PC-3 (cell line): Measurements from ENCODE around the gene UBAC2. TPM values are rescaled to one million over a fixed set of nuclear protein-coding genes. Genes with fewer than 3 reads are reported as not detected.

Source experiments
- ATAC-seq: fragments of 200-7000 bp; cut with Tn5 transposase; 2 replicates; pipeline ENCODE4 v1.9.1; 2020; ENCODE audit warnings: mild to moderate bottlenecking, moderate library complexity
- BruUV-seq: library from RNA; stranded (reverse); fragments of 400-500 nt; replicated peaks from 2 replicates; lab custom pipeline; 2021; lab: Mats Ljungman, UMichigan
- CTCF ChIA-PET: fragments of 300-600 bp; sonication (Branson Sonifier 250); formaldehyde crosslinking; loops from one replicate; lab custom pipeline; 2022; ENCODE audit warnings: antibody characterized with exemption; lab: Charles Lee
- POLR2A ChIA-PET: fragments of 300-600 bp; sonication (Branson Sonifier 250); formaldehyde crosslinking; loops from one replicate; lab custom pipeline; 2022; ENCODE audit warnings: antibody characterized with exemption; ENCODE audit not compliant: unreplicated experiment; lab: Charles Lee
- DNase-seq: peaks from one replicate; pipeline ENCODE4 v3.0.0-alpha.2; 2015
- H2AFZ ChIP-seq: fragments of 300-600 bp; sonication (generic); 2 replicates; pipeline ENCODE4 v1.6.0; 2016; ENCODE audit warnings: antibody characterized with exemption, low read length
- H3F3A ChIP-seq: fragments of 300-600 bp; sonication (generic); one replicate; pipeline ENCODE4 v1.6.0; 2017; ENCODE audit warnings: antibody characterized with exemption, low read length, control low read depth, mild to moderate bottlenecking; ENCODE audit not compliant: unreplicated experiment
- H3K27ac ChIP-seq: fragments of 300-600 bp; sonication (generic); 2 replicates; pipeline ENCODE4 v1.5.1; 2016; ENCODE audit warnings: mild to moderate bottlenecking, low read length
- H3K27me3 ChIP-seq: fragments of 300-600 bp; sonication (generic); 2 replicates; pipeline ENCODE4 v1.6.1; 2016; ENCODE audit warnings: low read length, mixed read lengths
- H3K36me3 ChIP-seq: fragments of 300-600 bp; sonication (generic); 2 replicates; pipeline ENCODE4 v1.6.1; 2016; ENCODE audit warnings: low read depth, mixed run types, low read length, mixed read lengths
- H3K4me1 ChIP-seq: fragments of 300-600 bp; sonication (generic); 2 replicates; pipeline ENCODE4 v1.5.1; 2016; ENCODE audit warnings: low read length; ENCODE audit not compliant: insufficient read depth
- H3K4me2 ChIP-seq: fragments of 300-600 bp; sonication (generic); 2 replicates; pipeline ENCODE4 v1.6.0; 2016; ENCODE audit warnings: low read length
- H3K4me3 ChIP-seq: fragments of 300-600 bp; sonication (generic); 2 replicates; pipeline ENCODE4 v1.5.1; 2016; ENCODE audit warnings: mild to moderate bottlenecking, low read length, mixed read lengths
- H3K79me2 ChIP-seq: fragments of 300-600 bp; sonication (generic); 2 replicates; pipeline ENCODE4 v1.6.1; 2017; ENCODE audit warnings: low read length, mixed read lengths
- H3K9ac ChIP-seq: fragments of 300-600 bp; sonication (generic); 2 replicates; pipeline ENCODE4 v1.6.0; 2016; ENCODE audit warnings: mild to moderate bottlenecking, low read length
- H3K9me2 ChIP-seq: fragments of 300-600 bp; sonication (generic); replicated peaks from 2 replicates; pipeline ENCODE4 v1.6.1; 2016; ENCODE audit warnings: mixed run types, low read length, mixed read lengths
- H3K9me3 ChIP-seq: fragments of 300-600 bp; sonication (generic); 2 replicates; pipeline ENCODE4 v1.6.1; 2016; ENCODE audit warnings: low read length, mixed read lengths
- H4K20me1 ChIP-seq: fragments of 300-600 bp; sonication (generic); 2 replicates; pipeline ENCODE4 v1.6.1; 2016; ENCODE audit warnings: low read length, mixed read lengths
- CTCF ChIP-seq: fragments of 300-600 bp; sonication (generic); conservative IDR thresholded peaks from 2 replicates; pipeline ENCODE4 v1.5.1; 2017; ENCODE audit warnings: antibody characterized with exemption, low read depth, mild to moderate bottlenecking, low read length
- EZH2 ChIP-seq: fragments of 300-600 bp; sonication (generic); IDR thresholded peaks from one replicate; pipeline ENCODE4 v1.6.1; 2017; ENCODE audit warnings: antibody characterized with exemption, mild to moderate bottlenecking, low read length; ENCODE audit not compliant: unreplicated experiment
- EZH2phosphoT487 ChIP-seq: fragments of 300-600 bp; sonication (generic); IDR thresholded peaks from 2 replicates; pipeline ENCODE4 v1.6.1; 2018; ENCODE audit warnings: mild to moderate bottlenecking, antibody characterized with exemption, low read length, borderline replicate concordance
- intact Hi-C: fragments of 100-400 bp; cut with micrococcal nuclease; formaldehyde crosslinking; loops from 2 replicates; pipeline ENCODE4 v1.9.0; 2023
- total RNA-seq: library from RNA; depleted of rRNA; stranded (reverse); fragments of >200 nt; gene quantifications from 2 replicates; pipeline ENCODE4 v1.2.3, GENCODE V29; 2014

The UBAC2 gene
- total RNA-seq, 1 experiment from 2014 or later, result 34.5 TPM

DNA sequence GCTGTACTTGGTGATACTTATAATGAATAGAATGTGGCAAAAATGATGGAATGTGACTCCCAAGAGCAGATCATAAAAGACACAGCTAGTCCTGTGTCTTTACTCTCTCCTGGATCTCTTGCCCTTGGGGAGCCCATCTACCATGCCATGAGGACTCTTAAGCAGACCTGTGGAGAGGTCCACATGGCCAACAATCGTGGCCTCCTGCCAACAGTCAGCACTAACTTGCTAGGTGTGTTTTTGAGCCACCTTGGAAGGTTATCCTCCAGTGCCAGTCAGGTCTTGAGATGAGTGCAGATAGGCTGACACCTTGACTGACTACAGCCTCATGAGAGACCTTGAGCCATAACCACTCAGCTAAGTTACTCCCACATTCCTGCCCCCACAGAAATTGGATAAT lies 128.8 kb downstream of the UBAC2 start:
- H3K4me2 ChIP-seq, result no peak overlapping the region
- no peaks in the 10 kb centered on the region for H3K79me2 ChIP-seq
- H3F3A ChIP-seq, result no peaks in the 10 kb centered on the region
- no peak overlapping the region for H3K9ac ChIP-seq
- BruUV-seq, result no TSS peak
- no peak overlapping the region for H3K27ac ChIP-seq
- no peaks in the 10 kb centered on the region for H3K36me3 ChIP-seq
- intact Hi-C loops, result no loop called here
- DNase-seq (no peak), ATAC-seq (no peak)
- H3K4me1 ChIP-seq, result peaks cover 33% of the 10 kb centered on the region
- ChIA-PET CTCF (no interaction called here), POLR2A (no interaction called here)
- no peaks in the 10 kb centered on the region for H3K27me3 ChIP-seq
- TF ChIP-seq EZH2phosphoT487 (no peak), EZH2 (no peak), CTCF (no peak)
- H3K9me2 ChIP-seq, result no peaks in the 10 kb centered on the region
- H4K20me1 ChIP-seq, result peaks cover 6% of the 10 kb centered on the region; the same call in 1 of the 2 replicates
- H3K9me3 ChIP-seq, result no peaks in the 10 kb centered on the region
- no peak overlapping the region for H2AFZ ChIP-seq
- H3K4me3 ChIP-seq, result no peak overlapping the region

- BruUV-seq, result no TSS peak
- no peaks in the 10 kb centered on the region for H3K9me3 ChIP-seq
- ChIA-PET CTCF (no interaction called here), POLR2A (no interaction called here)
- H3K27ac ChIP-seq, result no peak overlapping the region
- no peaks in the 10 kb centered on the region for H3K27me3 ChIP-seq
- no peaks in the 10 kb centered on the region for H3K79me2 ChIP-seq
- H3K36me3 ChIP-seq, result no peaks in the 10 kb centered on the region
- peak overlapping the region; percentile 49; the same call in 1 of the 2 replicates for H3K4me2 ChIP-seq
- intact Hi-C loops, result no loop called here
- no peak for ATAC-seq
- no peak for DNase-seq
- peaks cover 6% of the 10 kb centered on the region; the same call in 1 of the 2 replicates for H4K20me1 ChIP-seq
- peaks cover 21% of the 10 kb centered on the region for H3K4me1 ChIP-seq
- H3F3A ChIP-seq, result no peaks in the 10 kb centered on the region
- no peak overlapping the region for H3K9ac ChIP-seq
- H3K4me3 ChIP-seq, result no peak overlapping the region
- no peak for TF ChIP-seq EZH2phosphoT487
- TF ChIP-seq CTCF, result no peak
- TF ChIP-seq EZH2, result no peak
- H2AFZ ChIP-seq, result no peak overlapping the region
- no peaks in the 10 kb centered on the region for H3K9me2 ChIP-seq
These were observed 130.3 kb downstream of the UBAC2 start for GRCh38 chr13:99330942-99331341.

DNA sequence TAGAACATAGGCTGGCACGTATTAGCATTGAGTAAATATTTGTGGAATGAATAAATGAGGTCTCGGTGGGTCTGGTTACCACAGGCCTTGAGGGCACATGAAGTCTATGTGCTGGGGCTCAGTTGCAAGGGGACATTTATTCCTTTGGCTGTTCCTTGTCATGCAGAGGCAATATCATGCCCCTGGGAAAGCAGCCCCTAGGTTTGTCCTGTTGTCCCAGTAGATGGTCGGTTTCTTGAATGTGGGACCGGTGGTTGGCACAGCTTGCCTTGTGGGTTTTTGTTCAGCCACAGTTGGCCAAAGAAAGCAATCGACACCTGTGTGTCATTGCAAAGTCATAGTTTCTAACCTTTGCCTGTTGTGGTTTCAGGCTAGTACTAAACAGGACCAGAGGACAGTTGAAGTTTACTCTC lies 131.2 kb downstream of the UBAC2 start:
- BruUV-seq, result no TSS peak
- ATAC-seq, result peak; percentile 92
- peak overlapping the region; percentile 49 for H3K4me2 ChIP-seq

More for the DNA sequence above, 131.2 kb downstream of the UBAC2 start:
- H2AFZ ChIP-seq, result no peak overlapping the region
- no peak overlapping the region for H3K4me3 ChIP-seq
- peak; percentile 74 for DNase-seq
- H3K9me3 ChIP-seq, result no peaks in the 10 kb centered on the region
- intact Hi-C loops, result no loop called here
- H3K27me3 ChIP-seq, result no peaks in the 10 kb centered on the region
- no peaks in the 10 kb centered on the region for H3F3A ChIP-seq
- H4K20me1 ChIP-seq, result peaks cover 6% of the 10 kb centered on the region; the same call in 1 of the 2 replicates
- peak overlapping the region; percentile 71 for H3K27ac ChIP-seq
- H3K9me2 ChIP-seq, result no peaks in the 10 kb centered on the region
- peaks cover 20% of the 10 kb centered on the region for H3K4me1 ChIP-seq
- TF ChIP-seq CTCF (no peak), EZH2phosphoT487 (no peak), EZH2 (no peak)
- ChIA-PET POLR2A (interaction anchor here (0.8 kb wide), 1 partner anchor 244 kb away, joined by 8 read pairs; no protein-coding TSS in a partner anchor), CTCF (no interaction called here)
- no peaks in the 10 kb centered on the region for H3K79me2 ChIP-seq
- H3K36me3 ChIP-seq, result no peaks in the 10 kb centered on the region
- no peak overlapping the region for H3K9ac ChIP-seq
